GM21528 (cell line): ENCODE results near the gene FLYWCH1.

Experiments used
- ATAC-seq: cut with Tn5 transposase; IDR thresholded peaks from one replicate; pipeline ENCODE4 v1.9.1; 2021; ENCODE audit warnings: mild to moderate bottlenecking, moderate library complexity; ENCODE audit not compliant: unreplicated experiment, low FRiP score

Gene FLYWCH1

GRCh38 chr16:2948807-2949704 lies 37.3 kb downstream of the FLYWCH1 start:
- no peak for ATAC-seq

GRCh38 chr16:2949705-2950352 lies 38.1 kb downstream of the FLYWCH1 start:
- ATAC-seq, result no peak

GRCh38 chr16:2950353-2950724 lies 38.6 kb downstream of the FLYWCH1 start:
- ATAC-seq, result no peak

- ATAC-seq, result no peak
Measured at GRCh38 chr16:2950773-2951172, 39.0 kb downstream of the FLYWCH1 start.

- no peak for ATAC-seq
Measured at GRCh38 chr16:2952679-2953078, 40.9 kb downstream of the FLYWCH1 start.

- no peak for ATAC-seq
Measured at GRCh38 chr16:2953706-2954627, 42.2 kb downstream of the FLYWCH1 start.

GRCh38 chr16:2954656-2955381 lies 43.1 kb downstream of the FLYWCH1 start:
- no peak for ATAC-seq

- ATAC-seq, result no peak
Measured at GRCh38 chr16:2955438-2955778, 43.7 kb downstream of the FLYWCH1 start.

GRCh38 chr16:2955779-2956578 lies 44.2 kb downstream of the FLYWCH1 start:
- no peak for ATAC-seq

- ATAC-seq, result no peak
Measured at GRCh38 chr16:2956579-2956956, 44.8 kb downstream of the FLYWCH1 start.

- no peak for ATAC-seq
Measured at GRCh38 chr16:2959206-2959605, 47.5 kb downstream of the FLYWCH1 start.

GRCh38 chr16:2960183-2961010 lies 48.7 kb downstream of the FLYWCH1 start:
- no peak for ATAC-seq

GRCh38 chr16:2962334-2963073 lies 50.8 kb downstream of the FLYWCH1 start:
- no peak for ATAC-seq

GRCh38 chr16:2963074-2963722 lies 51.5 kb downstream of the FLYWCH1 start:
- no peak for ATAC-seq

- ATAC-seq, result no peak
Measured at GRCh38 chr16:2963723-2964474, 52.2 kb downstream of the FLYWCH1 start, which contains the start of gene KREMEN2. TSS of gene KREMEN2 (plus strand) at chr16:2964275. CDS start at chr16:2964521, 246 bp downstream.

- ATAC-seq, result no peak
Measured at GRCh38 chr16:2964475-2965336, 53.0 kb downstream of the FLYWCH1 start.
